ENCODE data around the gene C14orf132.

The C14orf132 gene

DNA sequence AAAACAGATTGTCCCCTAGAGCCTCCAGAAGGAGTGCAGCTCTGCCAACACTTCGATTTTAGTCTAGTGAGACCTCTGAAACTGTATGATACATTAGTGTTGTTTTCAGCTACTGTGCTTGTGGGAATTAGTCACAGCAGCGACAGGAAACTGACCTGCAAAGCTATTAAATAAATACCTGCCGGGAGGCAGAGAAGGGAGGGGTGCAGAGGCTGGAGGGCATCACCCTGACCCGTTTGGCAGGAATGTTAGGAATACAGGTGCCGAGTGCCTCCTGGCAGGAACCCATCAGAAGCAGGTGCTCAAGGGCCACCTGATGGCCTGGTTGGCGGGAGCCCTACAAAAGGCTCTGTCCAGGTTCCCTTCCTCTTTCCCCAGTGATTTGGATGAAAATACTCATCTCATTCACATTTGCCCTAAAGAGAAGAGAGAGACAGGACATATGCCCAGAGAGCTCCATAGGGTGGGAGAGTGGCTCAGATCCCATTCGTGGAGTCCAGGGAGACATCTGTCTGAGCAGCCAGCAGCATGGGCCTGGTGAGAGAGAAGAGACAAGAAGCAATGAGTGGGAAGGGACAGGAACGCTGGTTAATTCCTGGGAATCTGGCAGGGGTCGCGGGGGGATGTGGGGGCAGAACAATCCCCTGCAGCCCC, 44.6 kb downstream of the C14orf132 start:
- TF ChIP-seq, protein P1, sequence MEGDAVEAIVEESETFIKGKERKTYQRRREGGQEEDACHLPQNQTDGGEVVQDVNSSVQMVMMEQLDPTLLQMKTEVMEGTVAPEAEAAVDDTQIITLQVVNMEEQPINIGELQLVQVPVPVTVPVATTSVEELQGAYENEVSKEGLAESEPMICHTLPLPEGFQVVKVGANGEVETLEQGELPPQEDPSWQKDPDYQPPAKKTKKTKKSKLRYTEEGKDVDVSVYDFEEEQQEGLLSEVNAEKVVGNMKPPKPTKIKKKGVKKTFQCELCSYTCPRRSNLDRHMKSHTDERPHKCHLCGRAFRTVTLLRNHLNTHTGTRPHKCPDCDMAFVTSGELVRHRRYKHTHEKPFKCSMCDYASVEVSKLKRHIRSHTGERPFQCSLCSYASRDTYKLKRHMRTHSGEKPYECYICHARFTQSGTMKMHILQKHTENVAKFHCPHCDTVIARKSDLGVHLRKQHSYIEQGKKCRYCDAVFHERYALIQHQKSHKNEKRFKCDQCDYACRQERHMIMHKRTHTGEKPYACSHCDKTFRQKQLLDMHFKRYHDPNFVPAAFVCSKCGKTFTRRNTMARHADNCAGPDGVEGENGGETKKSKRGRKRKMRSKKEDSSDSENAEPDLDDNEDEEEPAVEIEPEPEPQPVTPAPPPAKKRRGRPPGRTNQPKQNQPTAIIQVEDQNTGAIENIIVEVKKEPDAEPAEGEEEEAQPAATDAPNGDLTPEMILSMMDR (IDR thresholded peaks at IDR 0.05; ENCODE audit: borderline replicate concordance, insufficient read depth, low read depth, low read length): no peak
- no peak overlapping the region for H3K4me3 ChIP-seq (ENCODE audit: low read depth, low read length)

DNA sequence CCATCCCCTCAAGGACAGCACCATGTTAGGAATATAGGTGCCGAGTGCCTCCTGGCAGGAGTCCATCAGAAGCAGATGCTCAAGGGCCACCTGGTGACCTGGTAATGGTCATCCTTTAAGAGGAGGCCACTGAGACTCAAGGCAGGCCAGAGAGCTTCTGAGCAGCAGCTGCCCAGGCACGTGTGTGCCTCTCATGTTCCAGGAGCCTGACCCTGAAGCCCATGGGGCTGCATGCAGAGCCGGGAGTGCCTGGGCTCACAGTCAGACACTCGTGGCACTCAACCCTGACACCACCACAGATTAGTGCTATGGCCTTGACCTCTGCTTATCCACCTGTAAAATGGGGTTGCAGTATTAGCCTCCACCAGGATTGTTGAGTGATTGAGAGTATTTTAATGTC, 45.6 kb downstream of the C14orf132 start:
- TF ChIP-seq, protein P1 (IDR thresholded peaks at IDR 0.05; ENCODE audit: borderline replicate concordance, insufficient read depth, low read depth, low read length): no peak
- H3K4me3 ChIP-seq (ENCODE audit: low read depth, low read length): no peak overlapping the region

DNA sequence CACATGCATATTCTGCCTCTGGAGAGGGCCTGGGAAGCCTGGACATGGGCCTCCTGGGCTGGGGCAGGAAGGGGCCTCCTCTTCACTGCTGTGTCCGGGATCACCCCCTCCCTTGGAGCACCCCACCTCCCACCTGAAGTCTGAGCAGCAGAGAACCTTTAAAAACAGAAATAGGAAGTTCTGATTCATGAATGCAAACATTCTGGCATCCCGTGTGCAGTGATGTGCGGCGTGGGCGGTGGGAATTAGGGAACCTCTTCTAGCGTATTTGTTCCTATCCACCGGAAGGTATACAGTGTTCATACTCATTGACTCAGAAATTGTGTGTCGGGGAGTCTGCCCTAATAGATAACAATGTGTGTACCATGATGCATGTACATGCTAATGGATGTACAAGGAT, 46.2 kb downstream of the C14orf132 start:
- no peak overlapping the region for H3K4me3 ChIP-seq (ENCODE audit: low read depth, low read length)
- TF ChIP-seq, protein P1 (IDR thresholded peaks at IDR 0.05; ENCODE audit: borderline replicate concordance, insufficient read depth, low read depth, low read length): no peak

DNA sequence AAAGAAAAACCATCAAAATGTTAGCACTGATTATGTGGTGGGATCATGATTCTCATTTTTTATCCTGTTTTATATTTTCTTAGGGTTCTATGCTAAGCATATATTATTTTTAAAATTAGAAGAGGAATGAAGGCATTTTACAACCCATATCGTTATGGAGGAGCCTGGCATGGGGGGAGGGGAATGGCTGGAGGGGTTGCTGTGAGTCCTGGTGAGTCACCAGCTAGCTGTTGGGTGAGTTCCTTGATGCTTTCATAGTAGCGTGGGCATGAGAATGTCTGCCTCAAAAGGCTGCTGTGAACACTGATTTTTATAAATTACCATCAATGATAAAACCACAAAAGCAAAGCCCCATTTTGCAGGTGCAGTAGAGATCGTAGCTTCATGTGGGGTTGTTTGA, 46.9 kb downstream of the C14orf132 start:
- TF ChIP-seq, protein P1 (IDR thresholded peaks at IDR 0.05; ENCODE audit: borderline replicate concordance, insufficient read depth, low read depth, low read length): no peak
- no peak overlapping the region for H3K4me3 ChIP-seq (ENCODE audit: low read depth, low read length)

DNA sequence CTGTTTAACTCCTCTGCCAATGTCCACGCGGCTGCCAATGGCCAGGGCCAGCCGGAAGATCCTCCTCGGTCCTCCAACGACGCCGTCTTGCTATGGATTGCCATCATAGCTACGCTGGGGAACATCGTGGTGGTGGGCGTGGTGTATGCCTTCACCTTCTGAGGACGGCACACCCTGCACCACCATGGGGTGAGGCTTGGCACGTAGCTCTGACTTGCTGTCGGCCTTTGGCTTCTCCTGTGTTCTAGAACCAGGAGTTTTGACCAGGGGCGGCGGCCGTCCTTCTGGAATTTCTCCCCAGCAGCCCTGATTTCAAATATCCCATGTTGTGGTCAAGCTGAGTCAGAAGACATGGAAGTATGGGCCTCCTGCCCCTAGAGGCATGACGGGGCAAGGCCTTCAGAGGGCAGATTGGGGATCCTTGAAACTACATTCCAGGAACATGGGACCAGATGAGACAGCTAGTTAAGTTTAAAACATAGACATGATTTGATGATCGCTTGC, 47.5 kb downstream of the C14orf132 start:
- H3K4me3 ChIP-seq (ENCODE audit: low read depth, low read length): no peak overlapping the region
- TF ChIP-seq, protein P1 (IDR thresholded peaks at IDR 0.05; ENCODE audit: borderline replicate concordance, insufficient read depth, low read depth, low read length): no peak

DNA sequence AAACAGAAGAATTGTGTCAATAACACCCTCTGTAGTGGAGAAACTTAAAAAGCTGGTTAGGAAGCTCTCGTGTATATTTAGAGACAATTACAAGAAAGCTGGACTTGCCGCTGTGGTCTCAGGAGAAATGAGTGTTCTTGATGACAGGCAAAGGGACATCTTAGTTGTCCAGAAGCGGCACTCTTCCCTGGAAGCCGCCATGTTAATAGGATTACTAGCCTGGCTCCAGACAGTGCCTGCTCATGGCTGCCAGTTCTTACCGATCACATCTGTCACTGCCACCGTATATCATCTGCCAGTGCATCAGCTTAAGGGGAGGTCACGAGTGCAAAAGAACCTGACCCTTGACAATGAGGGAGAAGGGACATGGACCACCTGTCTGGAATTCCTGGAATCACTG, 48.9 kb downstream of the C14orf132 start:
- TF ChIP-seq, protein P1 (IDR thresholded peaks at IDR 0.05; ENCODE audit: borderline replicate concordance, insufficient read depth, low read depth, low read length): no peak
- no peak overlapping the region for H3K4me3 ChIP-seq (ENCODE audit: low read depth, low read length)

DNA sequence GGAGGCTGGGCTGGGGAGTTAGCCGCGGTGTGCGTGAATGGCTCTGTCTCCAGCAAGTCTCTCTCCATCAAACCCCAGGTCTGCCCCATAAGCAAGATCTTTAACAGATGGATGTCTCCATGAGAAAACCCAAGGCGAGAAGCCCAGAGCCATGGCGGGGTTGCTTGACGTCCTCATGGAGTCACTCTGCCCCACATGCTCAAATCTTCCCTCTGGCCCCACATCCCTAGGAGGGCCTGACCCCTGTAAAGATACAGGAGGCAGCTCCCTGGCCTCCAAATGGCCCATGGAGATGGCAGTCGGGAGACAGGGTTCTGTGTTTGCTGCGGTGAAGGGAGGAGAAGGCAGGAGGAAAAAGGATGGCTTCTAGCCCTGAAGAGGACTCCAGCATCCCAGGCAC, 49.3 kb downstream of the C14orf132 start:
- TF ChIP-seq, protein P1 (IDR thresholded peaks at IDR 0.05; ENCODE audit: borderline replicate concordance, insufficient read depth, low read depth, low read length): no peak
- H3K4me3 ChIP-seq (ENCODE audit: low read depth, low read length): no peak overlapping the region

All from GM12875 (cell line).